ACHN (cell line): ENCODE measurements around the gene FRS2.
"Not testable (repeated sequence)": the region's sequence is repeated elsewhere in the genome, so short reads cannot be mapped to it uniquely, and the experiment has no call there.

Experiments used
- DNase-seq: peaks from one replicate; pipeline ENCODE4 v3.0.0-alpha.2; 2015
- in situ Hi-C: cut with HindIII; loops from 2 replicates; pipeline ENCODE4 v1.10.0; 2017; ENCODE audit warnings: low sequenced_read_pairs, low pct_ligation_motif_present, low pct_unique_long_range_greater_than_20kb

FRS2 gene

GRCh38 chr12:69600804-69601203, 130.6 kb downstream of the FRS2 start:
- no peak for DNase-seq
- in situ Hi-C loops = no loop called here

GRCh38 chr12:69601962-69602685, 131.9 kb downstream of the FRS2 start:
- DNase-seq = no peak
- in situ Hi-C loops = no loop called here

- in situ Hi-C loops = no loop called here
- peak; percentile 27 for DNase-seq
Observed at GRCh38 chr12:69602954-69603353, 132.8 kb downstream of the FRS2 start.

GRCh38 chr12:69603556-69603955, 133.4 kb downstream of the FRS2 start:
- in situ Hi-C loops, DNase-seq: not testable (repeated sequence)

GRCh38 chr12:69604275-69604674, 134.1 kb downstream of the FRS2 start:
- in situ Hi-C loops, DNase-seq: not testable (repeated sequence)

- no peak for DNase-seq
- in situ Hi-C loops = no loop called here
Observed at GRCh38 chr12:69608114-69608513, 137.9 kb downstream of the FRS2 start.

- DNase-seq = no peak
- in situ Hi-C loops = no loop called here
Observed at GRCh38 chr12:69610126-69610525, 139.9 kb downstream of the FRS2 start.

- in situ Hi-C loops = no loop called here
- no peak for DNase-seq
Observed at GRCh38 chr12:69610729-69611128, 140.5 kb downstream of the FRS2 start, which contains the start of gene LRRC10. Gene LRRC10, minus strand, starts transcription at chr12:69610907. Its CDS starts 69 bp downstream, at chr12:69610838.

GRCh38 chr12:69613351-69613750, 143.2 kb downstream of the FRS2 start:
- DNase-seq = no peak
- in situ Hi-C loops = no loop called here

GRCh38 chr12:69616025-69616424, 145.8 kb downstream of the FRS2 start:
- DNase-seq = no peak
- in situ Hi-C loops = no loop called here

GRCh38 chr12:69619050-69619449, 148.9 kb downstream of the FRS2 start:
- in situ Hi-C loops = no loop called here
- DNase-seq = no peak

- in situ Hi-C loops = no loop called here
- DNase-seq = no peak
Observed at GRCh38 chr12:69620077-69620476, 149.9 kb downstream of the FRS2 start.

- no peak for DNase-seq
- in situ Hi-C loops = no loop called here
Observed at GRCh38 chr12:69620921-69621320, 150.7 kb downstream of the FRS2 start.

- no peak for DNase-seq
- in situ Hi-C loops = no loop called here
Observed at GRCh38 chr12:69621551-69621950, 151.4 kb downstream of the FRS2 start.

GRCh38 chr12:69623970-69624369, 153.8 kb downstream of the FRS2 start:
- in situ Hi-C loops = no loop called here
- no peak for DNase-seq

GRCh38 chr12:69627501-69627900, 157.3 kb downstream of the FRS2 start:
- in situ Hi-C loops = no loop called here
- no peak for DNase-seq
